Fibroblast of lung (primary cell): ENCODE results near the gene SNRNP48. TPM values are rescaled to one million over a fixed set of nuclear protein-coding genes. Genes with fewer than 3 reads are reported as not detected.

ENCODE experiments used
- DNase-seq, 2 donors: peaks; one replicate each; pipeline versions ENCODE4 v3.0.0 to v3.0.0-alpha.2; 2010; ENCODE audit warnings: low read depth in 2 of 2
- H2AFZ ChIP-seq: 2 replicates; pipeline ENCODE4 v1.5.1; 2012; ENCODE audit warnings: low read length, control low read depth, inconsistent platforms
- H3K27ac ChIP-seq: 2 replicates; pipeline ENCODE4 v1.5.1; 2011; ENCODE audit warnings: low read length, control low read depth; ENCODE audit not compliant: insufficient read depth
- H3K27me3 ChIP-seq: 2 replicates; pipeline ENCODE4 v1.5.1; 2011; ENCODE audit warnings: mild to moderate bottlenecking, low read length; ENCODE audit not compliant: control insufficient read depth, insufficient read depth
- H3K36me3 ChIP-seq: 2 replicates; pipeline ENCODE4 v1.5.1; 2011; ENCODE audit warnings: low read length; ENCODE audit not compliant: control insufficient read depth, insufficient read depth
- H3K4me1 ChIP-seq: 2 replicates; pipeline ENCODE4 v1.5.1; 2011; ENCODE audit warnings: low read length; ENCODE audit not compliant: control insufficient read depth, insufficient read depth; ENCODE audit errors: extremely low read depth
- H3K4me2 ChIP-seq: 2 replicates; pipeline ENCODE4 v1.5.1; 2011; ENCODE audit warnings: low read length, control low read depth; ENCODE audit not compliant: insufficient read depth; ENCODE audit errors: extremely low read depth
- H3K4me3 ChIP-seq, 4 experiments: fragments of 200-600 bp in 1 of 4; sonication (generic) in 1 of 4; replicated peaks in 1 of 4; 2 replicates each; pipeline ENCODE4 v1.5.1; 2011 to 2016; ENCODE audit warnings: low read length in 4 of 4, low read depth in 3 of 4, mild to moderate bottlenecking in 3 of 4, control low read depth in 2 of 4, inconsistent platforms in 1 of 4, mixed read lengths in 1 of 4; ENCODE audit not compliant: insufficient read depth in 1 of 4; ENCODE audit errors: control extremely low read depth in 1 of 4
- H3K79me2 ChIP-seq: 2 replicates; pipeline ENCODE4 v1.5.1; 2012; ENCODE audit warnings: mild to moderate bottlenecking, low read length, inconsistent platforms; ENCODE audit not compliant: control insufficient read depth, insufficient read depth
- H3K9ac ChIP-seq: 2 replicates; pipeline ENCODE4 v1.5.1; 2011; ENCODE audit warnings: mild to moderate bottlenecking, low read length, control low read depth; ENCODE audit not compliant: insufficient read depth
- H3K9me3 ChIP-seq: 2 replicates; pipeline ENCODE4 v1.5.1; 2012; ENCODE audit warnings: low read depth, low read length; ENCODE audit not compliant: control insufficient read depth, insufficient read depth
- H4K20me1 ChIP-seq: 2 replicates; pipeline ENCODE4 v1.5.1; 2011; ENCODE audit warnings: low read length; ENCODE audit not compliant: control insufficient read depth, insufficient read depth; ENCODE audit errors: extremely low read depth
- CTCF ChIP-seq, 2 donors: IDR thresholded peaks in 1 of 2; conservative IDR thresholded peaks in 1 of 2; 1 replicate in 1 of 2; 2 replicates in 1 of 2; pipeline ENCODE4 v1.5.1; 2011 to 2012; ENCODE audit warnings: low read length in 2 of 2, control low read depth in 1 of 2, inconsistent platforms in 1 of 2, low read depth in 1 of 2, mild to moderate bottlenecking in 1 of 2
- EZH2 ChIP-seq: IDR thresholded peaks from 2 replicates; pipeline ENCODE4 v1.5.1; 2012; ENCODE audit warnings: low read length, control low read depth, mild to moderate bottlenecking; ENCODE audit errors: missing control alignments
- polyA plus RNA-seq, 2 donors: library from polyadenylated mRNA; depleted of rRNA in 1 of 2; stranded (reverse) in 1 of 2; unstranded in 1 of 2; fragments of >200 nt; gene quantifications; 2 replicates each; pipeline ENCODE4 v1.2.1, GENCODE V29; 2011 to 2012; ENCODE audit warnings: missing spikeins in 1 of 2
- total RNA-seq: library from RNA; depleted of rRNA; stranded (reverse); fragments of >200 nt; gene quantifications from 2 replicates; pipeline ENCODE4 v1.2.1, GENCODE V29; 2014

SNRNP48 gene
- total and polyA plus RNA-seq, 2 donors (not counting 1 experiment from before 2014, with no cell fraction given) = 8.3 to 9.1 TPM

GRCh38 chr6:7572213-7572943 is 17.6 kb upstream of the SNRNP48 start:
- Histone ChIP-seq H3K9ac (no peak overlapping the region), H3K27ac (no peak overlapping the region), H3K4me1 (no peaks in the 10 kb centered on the region), H3K4me2 (no peak overlapping the region), H4K20me1 (no peaks in the 10 kb centered on the region), H3K9me3 (no peaks in the 10 kb centered on the region), H3K27me3 (no peaks in the 10 kb centered on the region), H3K36me3 (no peaks in the 10 kb centered on the region), H3K4me3 (no peak overlapping the region), H2AFZ (no peak overlapping the region), H3K79me2 (no peaks in the 10 kb centered on the region)
- TF ChIP-seq CTCF (conservative IDR thresholded peaks at IDR 0.05 in 1 of 2, IDR thresholded peaks at IDR 0.05 in 1 of 2; ENCODE audit: low read depth in 1 of 2, low read length in 2 of 2) (no peak), EZH2 (no peak)
- DNase-seq = no peak

GRCh38 chr6:7574500-7574899 is 15.5 kb upstream of the SNRNP48 start:
- Histone ChIP-seq H2AFZ (no peak overlapping the region), H3K79me2 (no peaks in the 10 kb centered on the region), H3K4me2 (no peak overlapping the region), H3K4me1 (no peaks in the 10 kb centered on the region), H3K4me3 (no peak overlapping the region), H4K20me1 (no peaks in the 10 kb centered on the region), H3K27ac (no peak overlapping the region), H3K27me3 (no peaks in the 10 kb centered on the region), H3K36me3 (no peaks in the 10 kb centered on the region), H3K9me3 (no peaks in the 10 kb centered on the region), H3K9ac (no peak overlapping the region)
- no peak for DNase-seq
- TF ChIP-seq CTCF (conservative IDR thresholded peaks at IDR 0.05 in 1 of 2, IDR thresholded peaks at IDR 0.05 in 1 of 2; ENCODE audit: low read depth in 1 of 2, low read length in 2 of 2) (no peak), EZH2 (no peak)

GRCh38 chr6:7578516-7578915 is 11.5 kb upstream of the SNRNP48 start:
- no peak for DNase-seq
- H3K79me2 ChIP-seq = no peaks in the 10 kb centered on the region
- TF ChIP-seq EZH2 (no peak), CTCF (conservative IDR thresholded peaks at IDR 0.05 in 1 of 2, IDR thresholded peaks at IDR 0.05 in 1 of 2; ENCODE audit: low read depth in 1 of 2, low read length in 2 of 2) (no peak)
- H2AFZ ChIP-seq = no peak overlapping the region
- no peak overlapping the region for H3K9ac ChIP-seq
- peaks cover 3% of the 10 kb centered on the region for H3K27me3 ChIP-seq
- H3K4me2 ChIP-seq = no peak overlapping the region
- H3K4me3 ChIP-seq = no peak overlapping the region
- no peaks in the 10 kb centered on the region for H3K36me3 ChIP-seq
- no peaks in the 10 kb centered on the region for H3K4me1 ChIP-seq
- no peak overlapping the region for H3K27ac ChIP-seq
- H3K9me3 ChIP-seq = no peaks in the 10 kb centered on the region
- H4K20me1 ChIP-seq = no peaks in the 10 kb centered on the region
